ENCODE measurements around the gene FBN1.

GRCh38 chr15:48641416-48641815, 4.1 kb downstream of the FBN1 start:
- TF ChIP-seq CTCF (IDR thresholded peaks at IDR 0.05) (no peak), POLR2A (IDR thresholded peaks at IDR 0.05) (no peak), EP300 (IDR thresholded peaks at IDR 0.05) (no peak)

Measured in upper lobe of left lung (tissue), 4 donors.